ENCODE results near the gene GAREM1. TPM values are rescaled to one million over a fixed set of nuclear protein-coding genes. Genes with fewer than 3 reads are reported as not detected.
"Not testable (repeated sequence)": the region's sequence is repeated elsewhere in the genome, so short reads cannot be mapped to it uniquely, and the experiment has no call there.

GAREM1 gene
- total and polyA plus RNA-seq, 2 donors (not counting 3 experiments of a cell fraction or from before 2014, with no cell fraction given): 0.69 to 1.0 TPM

DNA sequence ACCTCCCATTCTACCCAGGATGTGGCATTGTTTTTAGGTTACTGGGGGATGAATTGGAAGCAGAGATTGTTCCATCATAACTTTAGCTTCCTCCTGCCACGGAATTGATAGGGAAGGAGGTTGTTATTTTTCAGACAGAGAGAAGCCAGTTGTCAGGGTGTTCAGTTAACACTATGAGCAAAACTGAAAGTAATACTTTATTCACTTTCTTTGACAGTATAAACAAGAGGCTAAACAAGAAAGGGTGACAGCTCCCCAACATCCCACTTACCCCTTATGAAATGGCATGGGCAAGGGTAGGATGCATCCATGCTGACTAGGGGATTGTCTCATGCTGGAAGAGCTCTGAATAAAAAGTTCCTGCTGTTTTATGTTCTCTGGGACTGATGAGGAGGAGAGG is 36.4 kb upstream of the GAREM1 start:
- H3K27me3 ChIP-seq (ENCODE audit: control insufficient read depth in 2 of 2, insufficient read depth in 2 of 2, low read length in 2 of 2): no peaks in the 10 kb centered on the region
- no TSS peak for BruUV-seq (replicated peaks)
- ChIA-PET CTCF (no interaction called here), POLR2A (no interaction called here)
- no peak overlapping the region for H3K4me2 ChIP-seq (ENCODE audit: insufficient read depth, low read length)
- H4K20me1 ChIP-seq (replicated peaks; ENCODE audit: control insufficient read depth, extremely low read depth, insufficient read depth, low read length): no peaks in the 10 kb centered on the region
- dilution Hi-C loops (cut with MboI; ENCODE audit: extremely low pct_ligation_motif_present, low sequenced_read_pairs) (no loop called here), intact Hi-C loops (cut with micrococcal nuclease) (no loop called here)
- no peak overlapping the region for H2AFZ ChIP-seq (ENCODE audit: low read depth, low read length)
- no peak overlapping the region for H3K27ac ChIP-seq (ENCODE audit: insufficient read depth, low read depth, low read length)
- no peaks in the 10 kb centered on the region for H3K4me1 ChIP-seq (ENCODE audit: control insufficient read depth, extremely low read depth, insufficient read depth, low read length)
- DNase-seq (ENCODE audit: low read depth, low spot score) (no peak), FAIRE-seq (no peak)
- H3K9me3 ChIP-seq (replicated peaks; ENCODE audit: control insufficient read depth, insufficient read depth, low read length): no peaks in the 10 kb centered on the region
- no peak for TF ChIP-seq EZH2 (IDR thresholded peaks at IDR 0.05; ENCODE audit: borderline replicate concordance, low read depth, low read length, severe bottlenecking)
- TF ChIP-seq MYC (IDR thresholded peaks at IDR 0.05; ENCODE audit: low read depth, low read length): no peak
- no peak for TF ChIP-seq POLR2AphosphoS5 (IDR thresholded peaks at IDR 0.05; ENCODE audit: insufficient read depth, low read depth, low read length)
- no peaks in the 10 kb centered on the region for H3K9me1 ChIP-seq (replicated peaks; ENCODE audit: control insufficient read depth, extremely low read depth, insufficient read depth, low read length)
- H3K4me3 ChIP-seq (replicated peaks in 1 of 3; ENCODE audit: insufficient read depth in 1 of 3, low read depth in 1 of 3, low read length in 3 of 3): no peak overlapping the region
- H3K36me3 ChIP-seq (ENCODE audit: control insufficient read depth in 2 of 2, extremely low read depth in 1 of 2, insufficient read depth in 2 of 2, low read length in 2 of 2): no peaks in the 10 kb centered on the region
- no peaks in the 10 kb centered on the region for H3K79me2 ChIP-seq (ENCODE audit: control insufficient read depth, insufficient read depth, low read length)
- H3K9ac ChIP-seq (replicated peaks; ENCODE audit: extremely low read depth, insufficient read depth, low read length): no peak overlapping the region

DNA sequence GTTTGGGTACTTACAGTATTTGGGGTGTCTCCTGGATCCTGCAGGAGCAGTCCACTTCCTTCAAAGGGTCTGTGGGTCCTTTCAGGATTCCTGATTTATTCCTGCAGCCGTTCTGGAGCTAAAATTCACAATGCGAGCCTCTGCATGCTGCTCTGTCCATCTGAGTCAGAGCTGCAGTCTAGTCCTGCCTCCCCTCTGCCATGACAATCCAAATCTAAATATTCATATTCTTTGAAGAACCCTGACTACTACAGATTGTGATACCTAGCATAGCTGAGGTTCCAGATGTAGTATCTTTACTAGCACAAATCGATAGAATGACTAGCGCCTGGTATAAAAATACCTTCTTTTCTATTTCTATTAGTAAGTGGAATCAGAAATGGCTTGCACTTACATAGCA is 31.3 kb upstream of the GAREM1 start:
- H3K4me2 ChIP-seq (ENCODE audit: insufficient read depth, low read length): no peak overlapping the region
- no peak overlapping the region for H3K27ac ChIP-seq (ENCODE audit: insufficient read depth, low read depth, low read length)
- no TSS peak for BruUV-seq (replicated peaks)
- no peak overlapping the region for H2AFZ ChIP-seq (ENCODE audit: low read depth, low read length)
- no peak overlapping the region for H3K9ac ChIP-seq (replicated peaks; ENCODE audit: extremely low read depth, insufficient read depth, low read length)
- no peaks in the 10 kb centered on the region for H3K4me1 ChIP-seq (ENCODE audit: control insufficient read depth, extremely low read depth, insufficient read depth, low read length)
- dilution Hi-C loops (cut with MboI; ENCODE audit: extremely low pct_ligation_motif_present, low sequenced_read_pairs) (no loop called here), intact Hi-C loops (cut with micrococcal nuclease) (no loop called here)
- DNase-seq (ENCODE audit: low read depth, low spot score): no peak
- H4K20me1 ChIP-seq (replicated peaks; ENCODE audit: control insufficient read depth, extremely low read depth, insufficient read depth, low read length): no peaks in the 10 kb centered on the region
- POLR2A ChIA-PET: no interaction called here
- no peaks in the 10 kb centered on the region for H3K27me3 ChIP-seq (ENCODE audit: control insufficient read depth in 2 of 2, insufficient read depth in 2 of 2, low read length in 2 of 2)
- H3K9me3 ChIP-seq (replicated peaks; ENCODE audit: control insufficient read depth, insufficient read depth, low read length): no peaks in the 10 kb centered on the region
- no peak overlapping the region for H3K4me3 ChIP-seq (replicated peaks in 1 of 3; ENCODE audit: insufficient read depth in 1 of 3, low read depth in 1 of 3, low read length in 3 of 3)
- CTCF ChIA-PET: no interaction called here
- TF ChIP-seq, protein P1, sequence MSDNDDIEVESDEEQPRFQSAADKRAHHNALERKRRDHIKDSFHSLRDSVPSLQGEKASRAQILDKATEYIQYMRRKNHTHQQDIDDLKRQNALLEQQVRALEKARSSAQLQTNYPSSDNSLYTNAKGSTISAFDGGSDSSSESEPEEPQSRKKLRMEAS (IDR thresholded peaks at IDR 0.05; ENCODE audit: insufficient read depth, insufficient read length): no peak
- TF ChIP-seq, protein P2, sequence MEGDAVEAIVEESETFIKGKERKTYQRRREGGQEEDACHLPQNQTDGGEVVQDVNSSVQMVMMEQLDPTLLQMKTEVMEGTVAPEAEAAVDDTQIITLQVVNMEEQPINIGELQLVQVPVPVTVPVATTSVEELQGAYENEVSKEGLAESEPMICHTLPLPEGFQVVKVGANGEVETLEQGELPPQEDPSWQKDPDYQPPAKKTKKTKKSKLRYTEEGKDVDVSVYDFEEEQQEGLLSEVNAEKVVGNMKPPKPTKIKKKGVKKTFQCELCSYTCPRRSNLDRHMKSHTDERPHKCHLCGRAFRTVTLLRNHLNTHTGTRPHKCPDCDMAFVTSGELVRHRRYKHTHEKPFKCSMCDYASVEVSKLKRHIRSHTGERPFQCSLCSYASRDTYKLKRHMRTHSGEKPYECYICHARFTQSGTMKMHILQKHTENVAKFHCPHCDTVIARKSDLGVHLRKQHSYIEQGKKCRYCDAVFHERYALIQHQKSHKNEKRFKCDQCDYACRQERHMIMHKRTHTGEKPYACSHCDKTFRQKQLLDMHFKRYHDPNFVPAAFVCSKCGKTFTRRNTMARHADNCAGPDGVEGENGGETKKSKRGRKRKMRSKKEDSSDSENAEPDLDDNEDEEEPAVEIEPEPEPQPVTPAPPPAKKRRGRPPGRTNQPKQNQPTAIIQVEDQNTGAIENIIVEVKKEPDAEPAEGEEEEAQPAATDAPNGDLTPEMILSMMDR (IDR thresholded peaks at IDR 0.05; ENCODE audit: extremely low read depth in 1 of 2, insufficient read depth in 1 of 2, low read depth in 1 of 2, low read length in 2 of 2): no peak
- TF ChIP-seq POLR2A (IDR thresholded peaks at IDR 0.05; ENCODE audit: low read depth, low read length): no peak
- TF ChIP-seq POLR2AphosphoS5 (IDR thresholded peaks at IDR 0.05; ENCODE audit: insufficient read depth, low read depth, low read length): no peak
- TF ChIP-seq EZH2 (IDR thresholded peaks at IDR 0.05; ENCODE audit: borderline replicate concordance, low read depth, low read length, severe bottlenecking): no peak
- no peak for FAIRE-seq
- no peaks in the 10 kb centered on the region for H3K36me3 ChIP-seq (ENCODE audit: control insufficient read depth in 2 of 2, extremely low read depth in 1 of 2, insufficient read depth in 2 of 2, low read length in 2 of 2)
- H3K9me1 ChIP-seq (replicated peaks; ENCODE audit: control insufficient read depth, extremely low read depth, insufficient read depth, low read length): no peaks in the 10 kb centered on the region
- no peaks in the 10 kb centered on the region for H3K79me2 ChIP-seq (ENCODE audit: control insufficient read depth, insufficient read depth, low read length)

DNA sequence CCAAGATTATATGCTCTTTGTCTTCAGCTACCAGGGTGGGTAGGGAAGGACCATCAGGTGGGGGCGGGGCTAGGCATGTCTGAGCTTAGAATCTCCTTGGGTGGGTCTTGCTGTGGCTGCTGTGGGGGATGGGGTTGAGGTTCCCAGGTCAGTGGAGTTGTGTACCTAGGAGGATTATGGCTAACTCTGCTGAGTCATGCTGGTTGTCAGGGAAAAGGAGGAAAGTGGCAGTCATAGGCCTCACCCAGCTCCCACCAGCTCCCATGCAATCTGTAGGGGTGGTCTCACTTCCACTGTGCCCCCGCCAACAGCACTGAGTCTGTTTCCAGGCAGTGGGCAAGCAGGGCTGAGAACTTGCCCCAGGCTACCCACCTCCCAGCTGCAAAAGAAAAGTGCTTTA is 30.6 kb upstream of the GAREM1 start:
- BruUV-seq (replicated peaks); CTCF ChIA-PET; H3K4me1 ChIP-seq (ENCODE audit: control insufficient read depth, extremely low read depth, insufficient read depth, low read length); FAIRE-seq; H4K20me1 ChIP-seq (replicated peaks; ENCODE audit: control insufficient read depth, extremely low read depth, insufficient read depth, low read length); H3K9me1 ChIP-seq (replicated peaks; ENCODE audit: control insufficient read depth, extremely low read depth, insufficient read depth, low read length); POLR2A ChIA-PET; H3K9ac ChIP-seq (replicated peaks; ENCODE audit: extremely low read depth, insufficient read depth, low read length); H3K4me3 ChIP-seq (replicated peaks in 1 of 3; ENCODE audit: insufficient read depth in 1 of 3, low read depth in 1 of 3, low read length in 3 of 3); H3K79me2 ChIP-seq (ENCODE audit: control insufficient read depth, insufficient read depth, low read length); H3K36me3 ChIP-seq (ENCODE audit: control insufficient read depth in 2 of 2, extremely low read depth in 1 of 2, insufficient read depth in 2 of 2, low read length in 2 of 2); H2AFZ ChIP-seq (ENCODE audit: low read depth, low read length); DNase-seq (ENCODE audit: low read depth, low spot score); intact Hi-C loops (cut with micrococcal nuclease); H3K4me2 ChIP-seq (ENCODE audit: insufficient read depth, low read length); H3K9me3 ChIP-seq (replicated peaks; ENCODE audit: control insufficient read depth, insufficient read depth, low read length); H3K27ac ChIP-seq (ENCODE audit: insufficient read depth, low read depth, low read length); dilution Hi-C loops (cut with MboI; ENCODE audit: extremely low pct_ligation_motif_present, low sequenced_read_pairs); H3K27me3 ChIP-seq (ENCODE audit: control insufficient read depth in 2 of 2, insufficient read depth in 2 of 2, low read length in 2 of 2): not testable (repeated sequence)

Measured in endothelial cell of umbilical vein (primary cell).